Left lobe of liver (tissue), 2 donors: ENCODE results near the gene FOXM1. TPM values are rescaled to one million over a fixed set of nuclear protein-coding genes. Genes with fewer than 3 reads are reported as not detected.
A peak's percentile ranks its signal among the peaks of the same experiment; 100 is the strongest.

ENCODE experiments used
- ATAC-seq: fragments of 200-7000 bp; cut with Tn5 transposase; one replicate; pipeline ENCODE4 v1.9.1; 2020; ENCODE audit warnings: mild to moderate bottlenecking, moderate library complexity
- DNase-seq: peaks from one replicate; pipeline ENCODE4 v3.0.0-alpha.2; 2020; ENCODE audit warnings: low spot score
- total RNA-seq: library from RNA; stranded (reverse); gene quantifications from one replicate; pipeline ENCODE4 v1.2.1, GENCODE V29; 2021
- donor health status: DM: no; HTN: no; CAD: no; lungs with moderate emphysema.
- donor health status: DM: no; HTN: yes; CAD: no.

Gene FOXM1
- total RNA-seq, result 0.86 TPM

GRCh38 chr12:2877047-2877952, at the start of gene FOXM1, which contains the start of gene RHNO1:
Gene FOXM1, minus strand, starts transcription at chr12:2877174. Its CDS starts 2,696 bp downstream, at chr12:2874478.
Gene RHNO1, plus strand, starts transcription at chr12:2877223. Its CDS starts 8,144 bp downstream, at chr12:2885367.
- DNase-seq, result peak; percentile 94
- ATAC-seq, result peak; percentile 94

GRCh38 chr12:2925322-2925995, 48.5 kb upstream of the FOXM1 start:
- ATAC-seq (no peak), DNase-seq (no peak)

GRCh38 chr12:2924019-2924418, 47.0 kb upstream of the FOXM1 start:
- DNase-seq, result no peak
- ATAC-seq, result no peak

- DNase-seq (no peak), ATAC-seq (no peak)
Observed at GRCh38 chr12:2923057-2923456, 46.1 kb upstream of the FOXM1 start.

- no peak for DNase-seq
- ATAC-seq, result no peak
Observed at GRCh38 chr12:2922329-2922728, 45.4 kb upstream of the FOXM1 start.

GRCh38 chr12:2919249-2919648, 42.3 kb upstream of the FOXM1 start:
- ATAC-seq (no peak), DNase-seq (no peak)

GRCh38 chr12:2912216-2912575, 35.2 kb upstream of the FOXM1 start:
- ATAC-seq, result no peak
- DNase-seq, result no peak

- ATAC-seq (no peak), DNase-seq (no peak)
Observed at GRCh38 chr12:2904260-2904659, 27.3 kb upstream of the FOXM1 start.

- DNase-seq (no peak), ATAC-seq (peak; percentile 72)
Observed at GRCh38 chr12:2902272-2902880, 25.4 kb upstream of the FOXM1 start.

GRCh38 chr12:2900642-2901041, 23.7 kb upstream of the FOXM1 start:
- DNase-seq, result no peak
- no peak for ATAC-seq

GRCh38 chr12:2897418-2897817, 20.4 kb upstream of the FOXM1 start:
- no peak for ATAC-seq
- DNase-seq, result no peak

GRCh38 chr12:2895511-2895910, 18.5 kb upstream of the FOXM1 start:
- DNase-seq (no peak), ATAC-seq (no peak)

- DNase-seq (no peak), ATAC-seq (no peak)
Observed at GRCh38 chr12:2895051-2895451, 18.1 kb upstream of the FOXM1 start.

- ATAC-seq (no peak), DNase-seq (no peak)
Observed at GRCh38 chr12:2893007-2893406, 16.0 kb upstream of the FOXM1 start.

GRCh38 chr12:2892246-2892645, 15.3 kb upstream of the FOXM1 start:
- DNase-seq, result no peak
- no peak for ATAC-seq

- ATAC-seq, result peak; percentile 56
- peak; percentile 53 for DNase-seq
Observed at GRCh38 chr12:2891240-2892053, 14.5 kb upstream of the FOXM1 start.

- peak; percentile 97 for ATAC-seq
- peak; percentile 99 for DNase-seq
Observed at GRCh38 chr12:2890388-2891239, 13.6 kb upstream of the FOXM1 start, which contains the start of gene TULP3. Gene TULP3, plus strand, starts transcription at chr12:2890891. Its CDS starts 57 bp downstream, at chr12:2890948.

GRCh38 chr12:2890001-2890387, 13.0 kb upstream of the FOXM1 start:
- DNase-seq (no peak), ATAC-seq (no peak)

- DNase-seq, result no peak
- ATAC-seq, result no peak
Observed at GRCh38 chr12:2886768-2887450, 9.9 kb upstream of the FOXM1 start.
